ENCODE measurements around the gene GRPEL1.

The GRPEL1 gene

DNA sequence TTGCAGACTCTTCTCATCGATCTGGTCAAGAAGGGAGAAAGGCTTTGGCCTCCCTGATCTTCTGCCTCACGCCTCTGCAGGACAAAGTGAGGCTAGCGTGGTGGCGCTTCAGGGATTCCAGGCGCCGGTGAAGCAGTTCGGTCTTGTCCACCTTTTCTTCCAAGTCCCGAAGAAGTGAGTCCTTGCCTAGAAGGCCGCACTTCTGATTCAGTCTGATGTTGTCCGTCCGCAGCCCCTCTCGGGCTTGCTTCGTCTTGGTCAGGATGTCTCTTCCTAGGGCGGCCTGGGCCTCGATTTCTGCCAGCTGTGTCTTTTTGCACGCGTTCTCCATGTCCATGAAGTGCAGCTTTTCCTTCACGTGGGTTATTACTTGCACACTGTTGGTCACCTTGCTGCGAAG is 26.6 kb downstream of the GRPEL1 start:
- peaks cover 5% of the 10 kb centered on the region for H3K36me3 Mint-ChIP-seq (ENCODE audit: low read depth)
- no peaks in the 10 kb centered on the region for H3K9me3 Mint-ChIP-seq
- no peak overlapping the region for H3K27ac Mint-ChIP-seq
- peaks cover 25% of the 10 kb centered on the region for H3K4me1 Mint-ChIP-seq (ENCODE audit: low read depth)
- H3K4me3 Mint-ChIP-seq, result no peak overlapping the region
- H3K27me3 Mint-ChIP-seq (ENCODE audit: low read depth), result peaks cover 13% of the 10 kb centered on the region
- no peak for DNase-seq (ENCODE audit: low spot score)

DNA sequence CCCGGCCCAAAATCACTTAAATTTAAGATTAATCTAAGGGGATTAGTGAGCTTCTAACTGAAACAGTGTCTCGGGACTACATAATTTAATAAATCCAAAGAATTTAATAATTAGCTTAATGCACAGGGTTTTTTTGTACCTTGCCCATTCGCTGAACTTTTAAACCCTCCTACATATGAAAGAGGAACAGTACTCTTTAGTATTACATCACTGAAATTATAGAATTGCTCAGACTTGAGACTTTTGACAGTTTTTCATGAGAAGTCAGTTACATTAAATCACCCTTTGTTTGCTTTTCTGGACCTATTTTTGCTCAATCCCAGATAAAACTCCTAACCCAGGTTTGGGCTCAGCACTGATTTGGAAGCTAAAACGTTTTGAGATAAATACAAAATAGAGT is 27.1 kb downstream of the GRPEL1 start:
- Mint-ChIP-seq H3K4me3 (no peak overlapping the region), H3K36me3 (ENCODE audit: low read depth) (peaks cover 5% of the 10 kb centered on the region), H3K4me1 (ENCODE audit: low read depth) (peaks cover 23% of the 10 kb centered on the region), H3K27me3 (ENCODE audit: low read depth) (peaks cover 13% of the 10 kb centered on the region), H3K9me3 (no peaks in the 10 kb centered on the region), H3K27ac (no peak overlapping the region)
- no peak for DNase-seq (ENCODE audit: low spot score)

DNA sequence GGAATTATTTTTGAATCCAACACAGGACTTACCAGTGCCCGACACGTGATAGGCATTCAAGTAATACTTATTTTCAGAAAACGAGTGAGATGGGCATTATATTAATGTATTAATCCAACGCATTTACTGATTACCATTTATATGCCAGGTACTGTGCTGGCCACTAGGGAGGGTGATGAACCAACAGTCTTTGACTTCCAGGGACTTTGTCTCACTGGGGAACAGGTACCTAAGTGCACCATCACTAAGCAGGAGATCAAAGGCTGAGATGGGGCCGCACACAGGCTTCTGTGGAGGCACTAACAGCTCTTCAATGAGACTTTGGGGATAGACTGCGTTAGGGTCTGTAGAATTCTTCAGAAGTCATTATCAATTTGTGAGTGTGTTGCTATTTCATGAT is 30.4 kb downstream of the GRPEL1 start:
- no peak for DNase-seq (ENCODE audit: low spot score)
- Mint-ChIP-seq H3K36me3 (ENCODE audit: low read depth) (no peaks in the 10 kb centered on the region), H3K4me1 (ENCODE audit: low read depth) (peaks cover 7% of the 10 kb centered on the region), H3K27ac (no peak overlapping the region), H3K4me3 (no peak overlapping the region), H3K9me3 (no peaks in the 10 kb centered on the region), H3K27me3 (ENCODE audit: low read depth) (peaks cover 11% of the 10 kb centered on the region)

DNA sequence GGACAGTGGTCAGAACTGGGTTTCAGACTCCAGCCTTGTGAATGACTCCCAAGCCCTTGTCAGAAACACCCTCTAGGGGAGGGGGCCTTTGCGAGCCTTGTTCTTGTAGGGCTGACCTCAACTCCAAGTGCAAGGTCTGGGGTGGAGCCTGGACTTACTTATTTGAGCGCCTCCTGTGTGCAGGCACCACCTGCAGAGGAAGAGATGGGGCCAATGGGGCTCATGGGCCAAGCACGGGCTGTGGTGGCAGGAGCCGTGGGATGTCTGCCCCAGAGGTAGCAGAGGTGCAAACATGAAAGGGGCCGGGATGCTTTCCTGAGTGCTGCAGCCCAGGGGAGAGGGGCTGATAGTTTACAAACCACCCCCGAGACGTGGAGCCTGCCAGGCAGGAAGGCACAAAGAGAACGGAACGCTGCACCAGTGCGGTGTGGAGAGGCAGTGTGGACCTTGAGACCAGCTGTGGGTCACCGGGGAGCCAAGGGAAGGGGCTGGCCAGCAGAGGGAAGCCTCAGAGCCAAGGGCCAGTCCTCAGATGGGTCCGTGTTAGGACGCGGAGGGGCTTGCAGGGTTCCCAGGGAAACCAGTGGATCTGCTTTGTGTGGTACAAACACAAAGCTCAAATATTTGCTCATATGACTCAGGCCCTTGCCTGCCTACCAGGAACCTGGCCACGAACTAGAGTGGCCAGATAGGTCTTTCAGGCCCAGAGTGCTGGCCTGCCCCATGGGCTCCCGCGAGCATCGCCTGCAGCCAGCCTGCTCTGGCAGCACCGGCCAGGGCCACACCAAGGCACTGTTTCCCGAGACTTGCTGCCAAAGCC is 33.4 kb downstream of the GRPEL1 start:
- H3K4me3 Mint-ChIP-seq, result no peak overlapping the region
- H3K9me3 Mint-ChIP-seq, result no peaks in the 10 kb centered on the region
- no peaks in the 10 kb centered on the region for H3K4me1 Mint-ChIP-seq (ENCODE audit: low read depth)
- peaks cover 14% of the 10 kb centered on the region for H3K36me3 Mint-ChIP-seq (ENCODE audit: low read depth)
- no peak overlapping the region for H3K27ac Mint-ChIP-seq
- peaks cover 4% of the 10 kb centered on the region for H3K27me3 Mint-ChIP-seq (ENCODE audit: low read depth)
- no peak for DNase-seq (ENCODE audit: low spot score)

DNA sequence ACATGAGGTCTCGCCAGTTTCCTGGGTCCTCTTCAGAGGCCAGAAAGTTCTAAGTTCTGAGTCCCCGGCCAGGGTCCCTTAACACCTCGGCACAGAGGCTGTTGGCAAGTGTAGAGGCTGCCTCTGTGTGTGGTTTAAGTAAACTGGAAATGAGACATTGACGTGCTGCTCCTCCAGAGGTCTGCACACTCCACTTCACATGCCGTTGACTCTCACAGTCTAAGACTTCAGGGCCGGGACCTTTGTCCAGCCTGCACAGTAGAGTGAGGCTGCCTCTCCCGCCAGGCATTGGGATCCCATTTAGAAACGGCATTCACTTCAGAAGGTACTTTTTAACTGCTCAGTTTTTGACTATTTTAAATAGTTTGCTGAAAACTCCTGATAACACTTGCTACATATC is 35.3 kb downstream of the GRPEL1 start:
- Mint-ChIP-seq H3K4me1 (ENCODE audit: low read depth) (peaks cover 3% of the 10 kb centered on the region), H3K4me3 (no peak overlapping the region), H3K9me3 (no peaks in the 10 kb centered on the region), H3K27ac (no peak overlapping the region), H3K27me3 (ENCODE audit: low read depth) (peaks cover 4% of the 10 kb centered on the region), H3K36me3 (ENCODE audit: low read depth) (peaks cover 22% of the 10 kb centered on the region)
- DNase-seq (ENCODE audit: low spot score), result no peak

DNA sequence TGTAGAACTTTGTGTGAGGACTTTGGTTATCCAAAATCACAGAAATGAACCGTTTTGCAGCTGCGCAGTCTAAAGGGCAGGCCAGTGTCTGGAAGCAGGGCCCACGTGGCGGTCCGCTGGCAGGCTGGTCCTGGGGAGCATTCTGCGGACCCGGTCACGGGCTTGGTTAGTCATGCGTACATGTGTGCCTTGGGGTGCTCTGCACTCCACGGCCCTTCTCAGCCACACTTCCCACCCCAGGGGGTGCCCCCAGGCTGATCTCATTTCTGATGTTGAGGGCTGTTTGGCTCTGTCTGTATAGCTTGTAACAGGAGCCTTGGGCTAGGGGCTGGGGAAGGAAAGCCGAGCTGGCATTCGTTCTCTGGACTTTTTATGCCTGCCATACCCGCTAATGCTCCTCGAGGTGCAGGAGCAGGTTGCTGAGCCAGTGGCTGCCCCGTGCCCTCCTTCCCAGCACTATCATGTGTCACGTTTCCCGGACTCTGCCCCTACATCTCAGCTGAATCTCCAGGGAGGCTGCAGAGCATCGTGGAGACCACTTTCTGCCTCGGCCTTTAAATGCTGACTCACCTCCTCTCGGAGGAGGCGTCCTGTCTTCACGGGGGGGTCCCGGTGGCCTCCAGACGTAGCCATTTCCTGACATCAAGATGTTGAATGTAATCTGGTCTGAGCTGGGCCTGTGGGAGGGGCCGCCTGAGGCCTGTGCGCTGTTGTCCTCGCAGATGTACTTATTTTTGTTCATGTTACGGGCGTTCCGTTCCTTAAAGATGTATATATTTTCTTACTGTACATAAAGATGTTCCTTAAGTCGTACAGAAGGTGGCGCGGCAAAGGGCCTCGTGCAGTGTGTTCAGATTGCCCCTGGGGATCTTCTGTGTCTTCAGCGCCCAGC is 36.1 kb downstream of the GRPEL1 start:
- peaks cover 2% of the 10 kb centered on the region for H3K27me3 Mint-ChIP-seq (ENCODE audit: low read depth)
- H3K36me3 Mint-ChIP-seq (ENCODE audit: low read depth), result peaks cover 27% of the 10 kb centered on the region
- no peak overlapping the region for H3K27ac Mint-ChIP-seq
- no peak overlapping the region for H3K4me3 Mint-ChIP-seq
- peaks cover 3% of the 10 kb centered on the region for H3K4me1 Mint-ChIP-seq (ENCODE audit: low read depth)
- DNase-seq (ENCODE audit: low spot score), result no peak
- no peaks in the 10 kb centered on the region for H3K9me3 Mint-ChIP-seq

DNA sequence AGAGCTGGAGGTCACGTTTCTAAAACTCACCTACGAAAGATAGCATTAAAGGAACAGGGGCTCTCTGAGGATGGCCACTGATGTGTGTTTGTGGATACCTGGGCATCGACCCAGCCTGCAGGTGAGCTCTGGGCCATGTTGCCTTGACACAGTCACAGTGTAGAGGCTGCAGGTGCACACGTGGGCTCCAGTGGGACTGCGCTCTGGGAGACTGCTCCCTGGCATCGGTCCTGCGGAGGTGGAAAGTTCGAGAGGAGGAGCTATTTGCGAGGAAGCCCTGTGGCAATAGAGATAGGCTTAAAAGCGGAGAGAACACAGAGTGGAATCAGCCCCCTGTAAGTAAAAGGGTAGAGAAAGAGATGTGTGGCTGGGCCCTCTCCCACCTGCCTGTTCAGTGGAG is 37.0 kb downstream of the GRPEL1 start:
- peaks cover 34% of the 10 kb centered on the region for H3K36me3 Mint-ChIP-seq (ENCODE audit: low read depth)
- H3K9me3 Mint-ChIP-seq, result no peaks in the 10 kb centered on the region
- no peak overlapping the region for H3K4me3 Mint-ChIP-seq
- DNase-seq (ENCODE audit: low spot score), result no peak
- peaks cover 3% of the 10 kb centered on the region for H3K4me1 Mint-ChIP-seq (ENCODE audit: low read depth)
- no peaks in the 10 kb centered on the region for H3K27me3 Mint-ChIP-seq (ENCODE audit: low read depth)
- no peak overlapping the region for H3K27ac Mint-ChIP-seq

DNA sequence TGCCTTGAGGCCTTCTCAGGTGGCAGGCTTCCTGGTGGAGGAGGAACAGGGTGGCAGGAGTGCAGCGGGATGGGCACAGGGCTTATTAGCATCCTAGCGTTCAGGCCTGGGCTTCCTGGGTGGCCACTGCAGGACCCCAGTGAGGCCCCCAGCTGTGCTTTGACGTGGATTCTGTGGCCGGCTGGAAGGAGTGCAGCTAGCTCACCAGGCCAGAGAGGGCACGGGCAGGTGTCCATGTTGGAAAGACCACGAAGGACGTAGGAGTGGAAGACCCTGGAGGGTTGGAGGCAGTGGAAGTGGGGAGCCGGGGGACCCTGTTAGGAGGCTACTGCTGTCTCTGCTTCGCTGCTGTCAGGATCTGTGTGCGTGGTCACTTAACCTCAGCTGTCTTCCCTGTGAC is 37.9 kb downstream of the GRPEL1 start:
- Mint-ChIP-seq H3K9me3 (no peaks in the 10 kb centered on the region), H3K36me3 (ENCODE audit: low read depth) (peaks cover 34% of the 10 kb centered on the region), H3K4me1 (ENCODE audit: low read depth) (peaks cover 3% of the 10 kb centered on the region), H3K27ac (peak overlapping the region; percentile 41), H3K27me3 (ENCODE audit: low read depth) (no peaks in the 10 kb centered on the region), H3K4me3 (no peak overlapping the region)
- no peak for DNase-seq (ENCODE audit: low spot score)

DNA sequence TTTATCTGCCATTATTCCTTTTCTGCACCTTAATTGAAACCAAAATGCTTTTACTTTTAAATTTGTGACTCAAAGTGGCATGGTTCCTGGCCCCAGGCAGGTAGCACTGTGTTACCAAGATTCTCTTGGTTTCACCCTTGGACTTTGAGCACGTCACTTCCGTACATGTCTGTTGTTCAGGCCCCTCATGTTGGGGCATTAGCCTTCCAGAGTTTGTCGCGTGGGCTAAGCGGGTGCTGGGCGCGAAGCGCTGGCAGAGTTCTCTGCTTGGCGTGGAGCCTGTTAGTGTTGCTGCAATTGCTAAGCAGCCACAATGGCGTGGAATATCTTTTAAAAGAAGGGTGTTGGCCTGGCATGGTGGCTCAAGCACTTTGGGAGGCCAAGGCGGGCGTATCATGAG is 38.7 kb downstream of the GRPEL1 start:
- no peak overlapping the region for H3K4me3 Mint-ChIP-seq
- no peaks in the 10 kb centered on the region for H3K9me3 Mint-ChIP-seq
- H3K4me1 Mint-ChIP-seq (ENCODE audit: low read depth), result peaks cover 3% of the 10 kb centered on the region
- H3K27ac Mint-ChIP-seq, result no peak overlapping the region
- no peaks in the 10 kb centered on the region for H3K27me3 Mint-ChIP-seq (ENCODE audit: low read depth)
- H3K36me3 Mint-ChIP-seq (ENCODE audit: low read depth), result peaks cover 34% of the 10 kb centered on the region
- DNase-seq (ENCODE audit: low spot score), result no peak

DNA sequence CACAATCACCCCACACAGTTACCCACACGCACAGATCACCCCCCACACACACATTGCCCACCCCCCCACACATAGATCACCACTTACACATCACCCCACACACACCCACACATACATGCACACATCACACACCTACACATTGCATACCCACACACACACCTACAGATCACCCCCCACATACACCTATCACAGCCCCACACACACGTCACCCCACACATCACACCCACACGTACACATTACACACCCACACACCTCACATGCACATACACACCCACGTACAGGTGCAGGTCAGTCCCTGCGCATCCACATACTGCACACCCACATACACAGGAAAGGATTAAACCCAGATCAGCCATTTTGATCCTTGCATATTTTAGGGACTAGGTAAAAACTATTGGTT is 40.0 kb downstream of the GRPEL1 start:
- H3K9me3 Mint-ChIP-seq, result no peaks in the 10 kb centered on the region
- no peaks in the 10 kb centered on the region for H3K27me3 Mint-ChIP-seq (ENCODE audit: low read depth)
- H3K27ac Mint-ChIP-seq, result no peak overlapping the region
- peaks cover 35% of the 10 kb centered on the region for H3K36me3 Mint-ChIP-seq (ENCODE audit: low read depth)
- peaks cover 3% of the 10 kb centered on the region for H3K4me1 Mint-ChIP-seq (ENCODE audit: low read depth)
- no peak overlapping the region for H3K4me3 Mint-ChIP-seq
- no peak for DNase-seq (ENCODE audit: low spot score)

DNA sequence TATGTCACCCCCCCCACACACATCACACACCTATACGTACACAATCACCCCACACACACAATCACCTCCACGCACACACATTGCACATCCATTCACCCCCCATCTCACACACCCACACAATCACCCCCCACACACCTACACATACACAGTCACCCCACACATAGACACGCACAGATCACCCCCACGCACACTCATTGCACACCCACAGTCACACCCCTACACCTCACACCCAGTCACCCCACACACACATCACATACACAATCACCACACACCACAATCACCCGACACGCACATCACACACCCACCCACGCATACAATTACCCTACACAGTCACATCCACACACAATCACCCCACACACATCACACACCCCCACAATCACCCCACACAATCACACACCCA is 40.6 kb downstream of the GRPEL1 start:
- H3K27ac Mint-ChIP-seq, result peak overlapping the region; percentile 3
- no peaks in the 10 kb centered on the region for H3K9me3 Mint-ChIP-seq
- H3K36me3 Mint-ChIP-seq (ENCODE audit: low read depth), result peaks cover 35% of the 10 kb centered on the region
- peaks cover 3% of the 10 kb centered on the region for H3K4me1 Mint-ChIP-seq (ENCODE audit: low read depth)
- H3K27me3 Mint-ChIP-seq (ENCODE audit: low read depth), result no peaks in the 10 kb centered on the region
- no peak for DNase-seq (ENCODE audit: low spot score)
- no peak overlapping the region for H3K4me3 Mint-ChIP-seq

DNA sequence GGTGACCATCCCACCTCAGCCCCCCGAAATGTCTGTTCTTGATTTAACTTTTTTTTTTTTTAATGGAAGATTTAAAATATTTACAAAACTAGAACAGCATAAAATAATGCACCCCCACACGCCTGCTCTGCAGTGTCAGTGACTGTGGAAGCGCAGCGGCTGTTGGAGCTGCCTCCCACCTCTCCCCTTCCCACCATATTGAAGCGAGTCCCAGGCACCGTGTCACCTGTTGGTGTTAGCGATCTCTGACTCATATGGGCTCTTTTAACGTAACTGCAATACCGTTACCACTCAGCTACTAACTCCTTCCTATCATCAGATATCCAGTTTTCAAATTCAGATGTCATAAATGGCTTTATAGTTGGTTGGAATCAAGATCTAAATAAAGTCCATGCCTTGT is 41.8 kb downstream of the GRPEL1 start:
- H3K4me1 Mint-ChIP-seq (ENCODE audit: low read depth), result peaks cover 3% of the 10 kb centered on the region
- H3K27me3 Mint-ChIP-seq (ENCODE audit: low read depth), result no peaks in the 10 kb centered on the region
- no peak for DNase-seq (ENCODE audit: low spot score)
- H3K27ac Mint-ChIP-seq, result no peak overlapping the region
- no peaks in the 10 kb centered on the region for H3K9me3 Mint-ChIP-seq
- H3K4me3 Mint-ChIP-seq, result no peak overlapping the region
- H3K36me3 Mint-ChIP-seq (ENCODE audit: low read depth), result peaks cover 32% of the 10 kb centered on the region

DNA sequence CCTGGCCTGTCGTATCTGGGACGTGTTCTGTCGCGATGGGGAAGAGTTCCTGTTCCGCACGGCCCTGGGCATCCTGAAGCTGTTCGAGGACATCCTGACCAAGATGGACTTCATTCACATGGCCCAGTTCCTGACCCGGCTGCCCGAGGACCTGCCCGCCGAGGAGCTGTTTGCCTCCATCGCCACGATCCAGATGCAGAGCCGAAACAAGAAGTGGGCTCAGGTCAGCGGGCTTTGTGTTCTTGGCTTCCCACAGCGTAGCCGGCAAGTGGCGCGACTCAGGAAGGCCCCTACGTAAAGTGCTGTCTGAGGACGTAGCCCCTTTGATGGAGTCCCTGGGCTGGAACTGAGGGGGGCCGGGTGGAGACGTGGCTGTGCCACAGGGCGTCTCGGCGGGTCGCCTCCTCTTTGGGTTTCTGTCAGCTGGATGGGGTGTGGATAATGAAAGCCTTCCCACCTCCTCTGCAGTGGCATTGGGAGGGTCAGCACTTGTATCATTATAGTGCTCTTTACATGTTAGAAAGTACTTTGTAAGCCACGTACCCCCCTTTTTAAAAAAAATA is 42.7 kb downstream of the GRPEL1 start:
- no peak for DNase-seq (ENCODE audit: low spot score)
- Mint-ChIP-seq H3K27me3 (ENCODE audit: low read depth) (no peaks in the 10 kb centered on the region), H3K27ac (peak overlapping the region; percentile 35), H3K4me1 (ENCODE audit: low read depth) (peaks cover 3% of the 10 kb centered on the region), H3K9me3 (no peaks in the 10 kb centered on the region), H3K36me3 (ENCODE audit: low read depth) (peaks cover 28% of the 10 kb centered on the region), H3K4me3 (no peak overlapping the region)

DNA sequence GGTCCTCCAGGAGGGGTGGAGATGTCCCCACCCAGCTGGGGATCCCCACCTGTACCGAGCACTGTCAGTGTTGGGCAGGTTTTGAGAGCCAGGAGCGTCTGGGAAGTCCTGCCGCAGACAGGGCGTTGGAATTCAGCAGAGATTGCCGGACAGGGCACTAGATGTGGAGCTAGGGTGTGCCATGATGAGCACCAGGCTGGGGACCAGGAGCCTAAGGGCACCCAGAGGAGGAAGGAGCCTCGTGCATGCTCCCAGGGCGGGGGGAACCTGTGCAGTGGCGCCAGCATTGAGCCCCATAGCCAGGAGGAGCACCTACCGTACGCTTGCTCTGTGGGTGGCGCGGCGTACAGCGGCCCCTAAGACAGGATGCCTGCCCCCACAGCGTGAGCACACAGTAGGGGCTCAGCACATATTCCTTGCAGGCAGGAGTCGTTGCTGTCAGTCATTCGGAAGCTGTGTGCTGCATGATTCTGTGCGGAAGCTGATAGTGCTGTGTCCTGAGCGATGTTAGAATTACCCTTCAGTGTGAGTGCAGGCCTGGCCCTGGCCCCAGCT is 43.5 kb downstream of the GRPEL1 start:
- Mint-ChIP-seq H3K4me3 (no peak overlapping the region), H3K36me3 (ENCODE audit: low read depth) (peaks cover 29% of the 10 kb centered on the region), H3K27ac (no peak overlapping the region), H3K9me3 (no peaks in the 10 kb centered on the region), H3K4me1 (ENCODE audit: low read depth) (peaks cover 3% of the 10 kb centered on the region), H3K27me3 (ENCODE audit: low read depth) (no peaks in the 10 kb centered on the region)
- no peak for DNase-seq (ENCODE audit: low spot score)

Data from T-helper 2 cell treated with Interferon-gamma antibody and Interleukin-4, amounts not matched to agents 5 μg/mL and 100 μg/mL, for 36 hours (primary cell).